ENCODE results near the gene ELAVL3. TPM values are rescaled to one million over a fixed set of nuclear protein-coding genes. Genes with fewer than 3 reads are reported as not detected.

The ELAVL3 gene
- total RNA-seq, 4 donors from 2014 or later, result 0.95 TPM; not detected in 3

DNA sequence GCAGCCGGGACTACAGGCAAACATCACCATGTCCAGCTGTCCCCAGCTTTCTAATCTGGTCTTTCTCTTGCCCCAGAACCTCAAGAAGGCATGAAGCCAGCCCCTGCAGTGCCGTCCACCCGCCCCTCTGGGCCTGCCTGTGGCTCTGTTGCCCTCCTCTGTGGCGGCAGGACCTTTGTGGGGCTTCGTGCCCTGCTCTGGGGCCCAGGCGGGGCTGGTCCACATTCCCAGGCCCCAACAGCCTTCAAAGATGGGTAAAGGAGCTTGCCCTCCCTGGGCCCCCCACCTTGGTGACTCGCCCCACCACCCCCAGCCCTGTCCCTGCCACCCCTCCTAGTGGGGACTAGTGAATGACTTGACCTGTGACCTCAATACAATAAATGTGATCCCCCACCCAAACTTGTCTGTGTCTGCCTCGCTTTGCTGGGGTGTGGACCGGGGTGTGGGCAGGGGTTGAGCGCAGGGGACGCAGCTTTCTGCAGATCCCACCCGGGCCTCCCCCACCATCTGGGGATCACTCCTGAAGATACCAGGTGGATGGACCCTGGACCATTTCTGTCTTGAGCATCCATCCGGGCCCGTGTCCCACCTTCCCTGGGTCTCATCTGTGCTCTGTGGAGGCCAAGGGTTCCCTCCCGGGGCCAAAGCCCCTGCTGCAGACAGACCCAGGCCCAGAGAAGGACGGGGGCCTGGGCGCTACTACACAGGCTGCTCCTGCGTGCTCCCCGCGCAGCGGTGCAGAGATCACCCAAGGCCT lies 30.1 kb downstream of the ELAVL3 start:
- Histone ChIP-seq H3K36me3 (peaks cover 0 to 48% (median 0%) of the 10 kb centered on the region in 3 donors), H3K4me3 (no peak overlapping the region)

DNA sequence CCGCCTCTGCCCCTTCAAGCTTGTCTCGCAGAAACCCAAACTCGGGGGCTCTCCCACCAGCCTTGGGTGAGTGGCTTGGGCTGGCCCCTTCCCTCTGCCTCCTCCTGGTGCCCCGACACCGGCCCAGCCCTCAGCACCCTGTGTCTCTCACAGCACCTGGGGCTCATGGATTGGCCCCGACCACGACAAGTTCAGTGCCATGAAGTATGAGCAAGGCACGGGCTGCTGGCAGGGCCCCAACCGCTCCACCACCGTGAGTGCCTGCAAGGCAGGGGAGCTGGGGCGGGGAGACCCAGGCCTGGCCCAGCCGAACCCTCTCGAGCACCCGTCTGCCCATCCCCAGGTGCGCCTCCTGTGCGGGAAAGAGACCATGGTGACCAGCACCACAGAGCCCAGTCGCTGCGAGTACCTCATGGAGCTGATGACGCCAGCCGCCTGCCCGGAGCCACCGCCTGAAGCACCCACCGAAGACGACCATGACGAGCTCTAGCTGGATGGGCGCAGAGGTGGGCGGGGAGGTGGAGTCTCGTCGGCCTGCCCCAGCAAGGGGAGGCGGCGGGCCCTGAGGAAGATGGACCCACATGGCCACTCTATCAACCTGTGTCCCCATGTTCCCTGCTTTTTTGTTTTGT lies 31.8 kb downstream of the ELAVL3 start:
- Histone ChIP-seq H3K36me3 (peaks cover 0 to 65% (median 0%) of the 10 kb centered on the region in 3 donors), H3K9me3 (no peaks in the 10 kb centered on the region), H3K27ac (no peak overlapping the region), H3K4me1 (no peaks in the 10 kb centered on the region), H3K4me3 (no peak overlapping the region), H3K27me3 (no peaks in the 10 kb centered on the region)
- TF ChIP-seq, protein P1, sequence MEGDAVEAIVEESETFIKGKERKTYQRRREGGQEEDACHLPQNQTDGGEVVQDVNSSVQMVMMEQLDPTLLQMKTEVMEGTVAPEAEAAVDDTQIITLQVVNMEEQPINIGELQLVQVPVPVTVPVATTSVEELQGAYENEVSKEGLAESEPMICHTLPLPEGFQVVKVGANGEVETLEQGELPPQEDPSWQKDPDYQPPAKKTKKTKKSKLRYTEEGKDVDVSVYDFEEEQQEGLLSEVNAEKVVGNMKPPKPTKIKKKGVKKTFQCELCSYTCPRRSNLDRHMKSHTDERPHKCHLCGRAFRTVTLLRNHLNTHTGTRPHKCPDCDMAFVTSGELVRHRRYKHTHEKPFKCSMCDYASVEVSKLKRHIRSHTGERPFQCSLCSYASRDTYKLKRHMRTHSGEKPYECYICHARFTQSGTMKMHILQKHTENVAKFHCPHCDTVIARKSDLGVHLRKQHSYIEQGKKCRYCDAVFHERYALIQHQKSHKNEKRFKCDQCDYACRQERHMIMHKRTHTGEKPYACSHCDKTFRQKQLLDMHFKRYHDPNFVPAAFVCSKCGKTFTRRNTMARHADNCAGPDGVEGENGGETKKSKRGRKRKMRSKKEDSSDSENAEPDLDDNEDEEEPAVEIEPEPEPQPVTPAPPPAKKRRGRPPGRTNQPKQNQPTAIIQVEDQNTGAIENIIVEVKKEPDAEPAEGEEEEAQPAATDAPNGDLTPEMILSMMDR (IDR thresholded peaks at IDR 0.05), result no peak
- TF ChIP-seq POLR2A (IDR thresholded peaks at IDR 0.05), result no peak
- DNase-seq, result no peak

More for the DNA sequence above, 30.1 kb downstream of the ELAVL3 start:
- no peak for TF ChIP-seq POLR2A (IDR thresholded peaks at IDR 0.05)
- TF ChIP-seq, protein P1 (IDR thresholded peaks at IDR 0.05), result no peak
- Histone ChIP-seq H3K4me1 (no peaks in the 10 kb centered on the region), H3K9me3 (no peaks in the 10 kb centered on the region), H3K27me3 (no peaks in the 10 kb centered on the region), H3K27ac (no peak overlapping the region)
- no peak for DNase-seq

DNA sequence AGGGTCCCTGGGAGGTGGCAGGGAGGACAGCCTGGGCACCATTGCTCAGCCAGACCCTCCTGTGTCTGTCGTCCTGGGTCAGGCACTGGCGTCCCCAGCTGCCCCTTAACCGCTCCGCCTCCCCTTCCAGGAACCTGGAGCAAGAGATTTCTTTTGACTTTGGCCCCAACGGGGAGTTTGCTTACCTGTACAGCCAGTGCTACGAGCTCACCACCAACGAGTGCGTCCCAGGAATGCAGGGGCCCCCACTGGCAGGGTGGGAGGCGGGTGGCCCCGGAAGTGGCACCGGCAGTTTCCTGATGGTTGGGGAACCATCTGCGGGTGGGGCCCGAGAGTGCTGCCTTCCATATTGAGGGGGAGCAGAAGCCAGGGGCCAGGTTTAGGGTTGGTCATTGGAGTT lies 32.4 kb downstream of the ELAVL3 start:
- Histone ChIP-seq H3K9me3 (no peaks in the 10 kb centered on the region), H3K36me3 (peaks cover 0 to 72% (median 0%) of the 10 kb centered on the region in 3 donors), H3K27me3 (no peaks in the 10 kb centered on the region), H3K27ac (no peak overlapping the region), H3K4me3 (no peak overlapping the region), H3K4me1 (no peaks in the 10 kb centered on the region)
- no peak for DNase-seq
- no peak for TF ChIP-seq POLR2A (IDR thresholded peaks at IDR 0.05)
- TF ChIP-seq, protein P1 (IDR thresholded peaks at IDR 0.05), result no peak

DNA sequence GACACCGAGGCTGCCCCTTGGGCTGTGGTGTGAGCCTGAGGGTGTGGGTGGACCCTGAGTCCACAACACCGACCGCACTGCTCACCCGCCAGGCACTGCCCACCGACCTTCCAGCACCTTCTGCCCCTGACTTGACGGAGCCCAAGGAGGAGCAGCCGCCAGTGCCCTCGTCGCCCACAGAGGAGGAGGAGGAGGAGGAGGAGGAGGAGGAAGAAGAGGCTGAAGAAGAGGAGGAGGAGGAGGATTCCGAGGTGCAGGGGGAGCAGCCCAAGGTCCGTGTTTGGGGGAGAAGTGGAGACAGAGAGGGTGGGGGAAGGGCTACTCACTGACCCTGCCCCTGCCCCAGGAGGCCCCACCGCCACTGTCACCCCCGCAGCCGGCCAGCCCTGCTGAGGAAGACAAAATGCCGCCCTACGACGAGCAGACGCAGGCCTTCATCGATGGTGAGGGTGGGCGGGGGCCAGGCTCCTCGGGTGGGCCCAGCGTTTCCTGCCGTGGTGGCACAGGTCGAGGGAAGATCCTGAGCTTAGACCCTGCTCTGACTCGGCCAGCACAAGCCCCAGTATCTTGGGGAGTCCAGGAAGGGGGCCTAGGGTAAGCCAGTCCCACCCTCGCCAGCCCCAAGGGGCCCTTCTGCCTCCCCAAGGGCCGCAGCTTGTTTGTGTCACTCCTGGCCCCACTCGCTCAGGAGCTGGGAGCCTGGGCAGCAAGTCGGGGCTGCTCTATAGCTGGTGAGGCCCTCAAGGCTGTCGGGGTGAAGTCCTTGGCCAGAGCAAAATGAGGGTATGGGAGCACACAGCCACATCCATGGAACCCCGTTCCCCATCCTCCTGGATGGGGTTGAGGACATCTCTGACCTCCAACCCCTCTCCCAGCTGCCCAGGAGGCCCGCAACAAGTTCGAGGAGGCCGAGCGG lies 33.2 kb downstream of the ELAVL3 start:
- Histone ChIP-seq H3K4me1 (no peaks in the 10 kb centered on the region), H3K27ac (no peak overlapping the region), H3K27me3 (no peaks in the 10 kb centered on the region), H3K36me3 (peaks cover 0 to 80% (median 0%) of the 10 kb centered on the region in 3 donors), H3K4me3 (no peak overlapping the region), H3K9me3 (no peaks in the 10 kb centered on the region)
- TF ChIP-seq, protein P1 (IDR thresholded peaks at IDR 0.05), result no peak
- TF ChIP-seq POLR2A (IDR thresholded peaks at IDR 0.05), result no peak
- no peak for DNase-seq

DNA sequence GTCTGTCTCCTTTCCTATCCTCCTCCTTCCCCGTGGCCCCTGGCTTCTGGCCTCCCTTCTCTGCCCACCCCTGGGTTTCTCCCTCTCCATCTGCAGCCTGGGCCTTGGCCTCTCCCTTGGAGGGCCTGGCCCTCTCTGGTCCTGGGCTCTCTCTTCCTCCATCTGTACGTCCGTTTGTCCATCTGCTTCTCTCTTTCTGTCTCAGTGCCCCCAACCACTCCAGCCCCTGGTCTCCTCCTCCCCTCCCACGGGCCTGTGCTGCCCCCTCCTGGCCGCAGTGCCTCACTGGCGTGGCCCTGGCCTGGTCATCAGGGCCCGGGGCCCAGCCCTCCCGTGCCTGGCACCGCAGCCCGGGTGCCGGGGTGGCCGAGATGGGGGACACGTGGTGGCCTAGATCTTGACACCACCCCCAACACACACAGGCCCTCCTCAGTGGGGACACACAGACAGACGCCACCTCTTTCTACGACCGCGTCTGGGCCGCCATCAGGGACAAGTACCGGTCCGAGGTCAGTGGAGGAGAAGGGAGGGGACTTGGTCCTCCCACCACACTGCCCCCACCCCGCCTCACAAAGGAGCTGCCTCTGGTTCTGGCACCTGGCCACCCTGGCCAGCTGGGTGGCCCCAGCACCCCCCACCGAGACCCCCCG lies 34.1 kb downstream of the ELAVL3 start:
- Histone ChIP-seq H3K4me1 (no peaks in the 10 kb centered on the region), H3K27ac (no peak overlapping the region), H3K9me3 (no peaks in the 10 kb centered on the region), H3K4me3 (no peak overlapping the region), H3K36me3 (peaks cover 0 to 88% (median 0%) of the 10 kb centered on the region in 3 donors), H3K27me3 (no peaks in the 10 kb centered on the region)
- no peak for TF ChIP-seq POLR2A (IDR thresholded peaks at IDR 0.05)
- TF ChIP-seq, protein P1 (IDR thresholded peaks at IDR 0.05), result peak in 5 of 6 experiments; percentile 55 to 75 (median 69)
- DNase-seq, result peak; percentile 37 to 69 (median 58)

Measured in Peyer's patch (tissue), 4 donors.